Measurements from ENCODE around the gene VPS45. TPM values are rescaled to one million over a fixed set of nuclear protein-coding genes. Genes with fewer than 3 reads are reported as not detected.

Gene VPS45
- total RNA-seq, 1 experiment from 2014 or later: 30.3 TPM

DNA sequence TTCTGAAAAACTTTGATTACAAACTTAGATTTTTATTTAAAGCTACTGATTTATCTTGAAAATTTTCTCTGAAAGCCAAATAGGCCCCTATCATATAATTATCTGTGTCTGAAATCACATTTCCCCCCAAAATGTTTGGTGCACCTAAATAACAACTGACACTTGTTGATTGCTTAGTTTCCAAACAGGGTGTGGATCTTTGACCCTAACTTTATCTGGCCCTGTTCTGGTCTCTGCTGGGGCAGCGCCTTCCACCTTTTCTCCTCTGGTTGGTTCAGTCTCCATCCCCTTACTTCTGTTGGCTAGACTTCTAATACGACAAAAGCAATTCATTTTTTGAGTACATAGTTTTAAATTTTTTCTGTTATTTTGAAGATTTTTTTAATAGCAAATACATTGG lies 46.9 kb upstream of the VPS45 start:
- Histone ChIP-seq H3K79me2 (ENCODE audit: low read depth) (no peaks in the 10 kb centered on the region), H4K20me1 (ENCODE audit: insufficient read depth) (no peaks in the 10 kb centered on the region), H3K27me3 (ENCODE audit: insufficient read depth, low read depth) (no peaks in the 10 kb centered on the region), H3K36me3 (ENCODE audit: low read depth) (no peaks in the 10 kb centered on the region), H3K9me2 (ENCODE audit: insufficient read depth) (no peaks in the 10 kb centered on the region), H3K4me2 (peak overlapping the region; percentile 73), H3K27ac (peak overlapping the region; percentile 82), H3K4me1 (replicated peaks; ENCODE audit: insufficient read depth) (peaks cover 76% of the 10 kb centered on the region), H3K9me3 (ENCODE audit: insufficient read depth, low read depth) (no peaks in the 10 kb centered on the region; the same call in 1 of the 2 replicates), H2AFZ (no peak overlapping the region), H3K4me3 (no peak overlapping the region; the same call in 1 of the 2 replicates), H3F3A (ENCODE audit: insufficient read depth, low read depth) (peaks cover 52% of the 10 kb centered on the region)
- intact Hi-C loops (cut with micrococcal nuclease; ENCODE audit: unreplicated experiment): no loop called here
- ChIA-PET CTCF (no interaction called here), POLR2A (ENCODE audit: unreplicated experiment) (no interaction called here)
- TF ChIP-seq, protein P1, sequence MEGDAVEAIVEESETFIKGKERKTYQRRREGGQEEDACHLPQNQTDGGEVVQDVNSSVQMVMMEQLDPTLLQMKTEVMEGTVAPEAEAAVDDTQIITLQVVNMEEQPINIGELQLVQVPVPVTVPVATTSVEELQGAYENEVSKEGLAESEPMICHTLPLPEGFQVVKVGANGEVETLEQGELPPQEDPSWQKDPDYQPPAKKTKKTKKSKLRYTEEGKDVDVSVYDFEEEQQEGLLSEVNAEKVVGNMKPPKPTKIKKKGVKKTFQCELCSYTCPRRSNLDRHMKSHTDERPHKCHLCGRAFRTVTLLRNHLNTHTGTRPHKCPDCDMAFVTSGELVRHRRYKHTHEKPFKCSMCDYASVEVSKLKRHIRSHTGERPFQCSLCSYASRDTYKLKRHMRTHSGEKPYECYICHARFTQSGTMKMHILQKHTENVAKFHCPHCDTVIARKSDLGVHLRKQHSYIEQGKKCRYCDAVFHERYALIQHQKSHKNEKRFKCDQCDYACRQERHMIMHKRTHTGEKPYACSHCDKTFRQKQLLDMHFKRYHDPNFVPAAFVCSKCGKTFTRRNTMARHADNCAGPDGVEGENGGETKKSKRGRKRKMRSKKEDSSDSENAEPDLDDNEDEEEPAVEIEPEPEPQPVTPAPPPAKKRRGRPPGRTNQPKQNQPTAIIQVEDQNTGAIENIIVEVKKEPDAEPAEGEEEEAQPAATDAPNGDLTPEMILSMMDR (conservative IDR thresholded peaks at IDR 0.05): no peak
- BruUV-seq (replicated peaks): TSS peak; percentile 41
- DNase-seq: no peak

DNA sequence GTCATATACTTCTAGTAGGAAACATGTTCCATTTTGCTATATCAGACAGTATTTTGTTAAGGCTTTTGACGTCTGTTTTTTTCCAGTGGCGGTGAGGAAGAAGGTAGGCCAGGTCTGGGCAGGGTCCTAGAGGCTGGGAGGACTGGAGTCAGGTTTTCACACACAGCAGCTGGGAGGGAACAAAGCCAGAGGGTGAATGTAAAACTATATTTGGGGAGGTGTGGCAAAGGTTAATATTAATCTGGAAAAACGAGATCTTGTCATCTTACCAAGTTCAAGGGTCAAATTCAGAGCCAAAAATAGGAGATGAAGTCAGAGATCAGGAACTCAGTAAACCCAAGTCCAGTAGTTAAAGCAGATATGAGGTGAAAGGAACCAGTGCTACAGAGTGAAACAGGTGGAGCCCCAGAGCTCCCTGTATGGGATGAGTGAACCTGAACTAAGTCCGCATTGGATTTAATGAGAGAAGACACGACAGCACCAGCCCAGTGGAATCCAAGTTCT lies 46.3 kb upstream of the VPS45 start:
- Histone ChIP-seq H3K4me2 (peak overlapping the region; percentile 73), H3K9me3 (ENCODE audit: insufficient read depth, low read depth) (no peaks in the 10 kb centered on the region; the same call in 1 of the 2 replicates), H3K36me3 (ENCODE audit: low read depth) (no peaks in the 10 kb centered on the region), H2AFZ (no peak overlapping the region), H4K20me1 (ENCODE audit: insufficient read depth) (no peaks in the 10 kb centered on the region), H3F3A (ENCODE audit: insufficient read depth, low read depth) (peaks cover 47% of the 10 kb centered on the region), H3K27ac (peak overlapping the region; percentile 82), H3K4me3 (peak overlapping the region; percentile 24; the same call in 1 of the 2 replicates), H3K4me1 (replicated peaks; ENCODE audit: insufficient read depth) (peaks cover 75% of the 10 kb centered on the region), H3K79me2 (ENCODE audit: low read depth) (no peaks in the 10 kb centered on the region), H3K9me2 (ENCODE audit: insufficient read depth) (no peaks in the 10 kb centered on the region), H3K27me3 (ENCODE audit: insufficient read depth, low read depth) (no peaks in the 10 kb centered on the region)
- no TSS peak for BruUV-seq (replicated peaks)
- POLR2A ChIA-PET (ENCODE audit: unreplicated experiment): interaction anchor here (0.6 kb wide), 1 partner anchor 38 kb away, joined by 8 read pairs; no protein-coding TSS in a partner anchor
- CTCF ChIA-PET: no interaction called here
- TF ChIP-seq EZH2 (IDR thresholded peaks at IDR 0.05; ENCODE audit: low read depth): no peak
- TF ChIP-seq, protein P1 (conservative IDR thresholded peaks at IDR 0.05): no peak
- peak; percentile 33 to 94 for DNase-seq
- intact Hi-C loops (cut with micrococcal nuclease; ENCODE audit: unreplicated experiment): no loop called here

DNA sequence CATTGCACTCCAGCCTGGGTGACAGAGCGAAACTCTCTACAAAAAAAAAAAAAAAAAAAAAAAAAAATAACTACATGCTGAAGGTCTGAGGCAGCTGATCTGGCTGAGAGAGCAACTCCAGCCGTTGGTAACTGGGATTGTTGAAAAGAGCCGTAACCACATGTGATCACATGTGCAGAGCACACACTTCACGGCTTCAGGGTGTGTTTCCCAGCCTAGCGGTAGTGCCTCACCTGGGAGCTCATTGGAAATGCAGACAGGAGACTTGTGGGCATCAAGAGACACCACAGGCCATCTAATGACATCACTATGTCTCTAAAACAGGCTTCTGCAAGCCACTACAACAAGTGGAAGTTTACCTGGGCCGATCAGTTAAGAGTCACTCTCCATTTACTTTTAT lies 45.2 kb upstream of the VPS45 start:
- Histone ChIP-seq H3K4me2 (no peak overlapping the region), H3K27me3 (ENCODE audit: insufficient read depth, low read depth) (no peaks in the 10 kb centered on the region), H3K9me3 (ENCODE audit: insufficient read depth, low read depth) (no peaks in the 10 kb centered on the region; the same call in 1 of the 2 replicates), H3K79me2 (ENCODE audit: low read depth) (no peaks in the 10 kb centered on the region), H3K9me2 (ENCODE audit: insufficient read depth) (no peaks in the 10 kb centered on the region), H3F3A (ENCODE audit: insufficient read depth, low read depth) (peaks cover 36% of the 10 kb centered on the region), H3K4me3 (no peak overlapping the region), H3K4me1 (replicated peaks; ENCODE audit: insufficient read depth) (peaks cover 64% of the 10 kb centered on the region), H3K27ac (peak overlapping the region; percentile 82), H3K36me3 (ENCODE audit: low read depth) (no peaks in the 10 kb centered on the region), H2AFZ (no peak overlapping the region), H4K20me1 (ENCODE audit: insufficient read depth) (no peaks in the 10 kb centered on the region)
- intact Hi-C loops (cut with micrococcal nuclease; ENCODE audit: unreplicated experiment): no loop called here
- no TSS peak for BruUV-seq (replicated peaks)
- CTCF ChIA-PET: no interaction called here
- DNase-seq: no peak
- TF ChIP-seq, protein P1 (conservative IDR thresholded peaks at IDR 0.05): no peak
- no peak for TF ChIP-seq EZH2 (IDR thresholded peaks at IDR 0.05; ENCODE audit: low read depth)
- POLR2A ChIA-PET (ENCODE audit: unreplicated experiment): no interaction called here

All from PC-9 (cell line).